Transverse colon (tissue), 3 donors: ENCODE measurements around the gene NPAS4.

ENCODE experiments used
- POLR2A ChIP-seq: fragments of 450-650 bp; IDR thresholded peaks from one replicate; pipeline ENCODE4 v1.6.1; 2016; ENCODE audit warnings: antibody characterized with exemption, mild to moderate bottlenecking, moderate library complexity
- TF ChIP-seq, protein P1 (sequence below), 5 experiments: fragments of 200-600 bp in 3 of 5; fragments of 450-650 bp in 2 of 5; sonication (generic) in 3 of 5; IDR thresholded peaks; 1 replicate in 2 of 5; 2 replicates in 3 of 5; pipeline ENCODE4 v1.5.1; 2016 to 2017; ENCODE audit warnings: antibody characterized with exemption in 5 of 5, inconsistent platforms in 3 of 5, mild to moderate bottlenecking in 2 of 5, moderate library complexity in 1 of 5

DNA sequence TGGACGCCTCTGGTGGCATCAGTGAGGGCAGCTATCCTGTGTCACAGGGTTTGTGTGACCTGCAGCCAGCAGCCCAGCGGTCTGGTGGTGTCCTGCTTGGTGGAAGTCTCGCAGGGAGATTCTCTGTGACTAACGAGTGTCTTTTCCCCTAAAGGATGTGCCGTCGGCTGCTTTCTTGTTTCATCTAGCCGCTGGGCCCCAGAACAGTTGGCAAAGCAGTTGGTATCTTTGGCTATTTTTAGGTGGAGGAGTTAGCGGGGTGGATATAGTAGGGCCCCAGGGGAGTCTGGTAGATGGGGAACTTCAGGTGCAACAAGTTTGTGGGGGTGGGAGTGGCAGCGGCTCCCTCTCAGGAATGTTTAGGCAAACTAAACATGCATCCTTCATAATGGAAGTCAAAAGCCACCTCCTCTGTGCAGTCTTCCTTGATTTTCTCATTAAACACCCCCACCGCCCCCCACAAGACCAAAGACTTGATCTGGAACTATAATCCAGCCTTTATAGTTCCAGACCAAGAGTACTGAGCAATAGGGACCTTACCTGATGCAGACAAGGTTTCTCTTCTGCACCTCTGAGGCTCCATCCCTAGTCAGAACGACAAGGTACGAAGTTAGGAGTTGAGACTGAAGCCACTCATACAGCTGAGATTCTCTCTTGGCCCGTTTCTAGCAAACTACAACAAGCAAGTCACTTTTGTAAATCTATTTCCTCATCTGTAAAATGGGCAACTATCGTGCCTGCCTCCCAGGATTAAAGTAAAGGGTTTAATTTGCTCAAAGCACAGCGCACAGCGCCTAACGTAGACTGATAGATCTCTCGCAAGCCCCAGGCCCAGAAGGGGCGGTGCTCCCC lies 44.8 kb downstream of the NPAS4 start:
- TF ChIP-seq, protein P1, sequence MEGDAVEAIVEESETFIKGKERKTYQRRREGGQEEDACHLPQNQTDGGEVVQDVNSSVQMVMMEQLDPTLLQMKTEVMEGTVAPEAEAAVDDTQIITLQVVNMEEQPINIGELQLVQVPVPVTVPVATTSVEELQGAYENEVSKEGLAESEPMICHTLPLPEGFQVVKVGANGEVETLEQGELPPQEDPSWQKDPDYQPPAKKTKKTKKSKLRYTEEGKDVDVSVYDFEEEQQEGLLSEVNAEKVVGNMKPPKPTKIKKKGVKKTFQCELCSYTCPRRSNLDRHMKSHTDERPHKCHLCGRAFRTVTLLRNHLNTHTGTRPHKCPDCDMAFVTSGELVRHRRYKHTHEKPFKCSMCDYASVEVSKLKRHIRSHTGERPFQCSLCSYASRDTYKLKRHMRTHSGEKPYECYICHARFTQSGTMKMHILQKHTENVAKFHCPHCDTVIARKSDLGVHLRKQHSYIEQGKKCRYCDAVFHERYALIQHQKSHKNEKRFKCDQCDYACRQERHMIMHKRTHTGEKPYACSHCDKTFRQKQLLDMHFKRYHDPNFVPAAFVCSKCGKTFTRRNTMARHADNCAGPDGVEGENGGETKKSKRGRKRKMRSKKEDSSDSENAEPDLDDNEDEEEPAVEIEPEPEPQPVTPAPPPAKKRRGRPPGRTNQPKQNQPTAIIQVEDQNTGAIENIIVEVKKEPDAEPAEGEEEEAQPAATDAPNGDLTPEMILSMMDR (IDR thresholded peaks at IDR 0.05) = no peak
- no peak for TF ChIP-seq POLR2A
